SK-N-SH (cell line): ENCODE data around the gene VAMP2. TPM values are rescaled to one million over a fixed set of nuclear protein-coding genes. Genes with fewer than 3 reads are reported as not detected.

Experiments used
- CTCF ChIA-PET: fragments of 300-600, 350-600 bp; formaldehyde crosslinking; extraction: SDS; loops from one replicate; lab custom pipeline; 2021; lab: Yijun Ruan, JAX
- POLR2A ChIA-PET: fragments of 350-600 bp; sonication (Branson Sonifier 250); formaldehyde crosslinking; extraction: SDS; loops from one replicate; lab custom pipeline; 2020; ENCODE audit warnings: antibody characterized with exemption, inconsistent platforms; lab: Yijun Ruan, JAX
- DNase-seq: peaks from one replicate; pipeline ENCODE4 v3.0.0; 2012
- H2AFZ ChIP-seq: fragments of 200-600 bp; sonication (generic); 2 replicates; pipeline ENCODE4 v1.8.1; 2016; ENCODE audit warnings: antibody characterized with exemption, mild to moderate bottlenecking, low read depth
- H3F3A ChIP-seq: fragments of 200-600 bp; sonication (generic); replicated peaks from 2 replicates; pipeline ENCODE3; 2016; ENCODE audit warnings: antibody characterized with exemption, mild to moderate bottlenecking; ENCODE audit not compliant: insufficient read depth
- H3K27ac ChIP-seq, 2 experiments: fragments of 200-500 bp in 1 of 2; fragments of 200-600 bp in 1 of 2; sonication (Bioruptor generic) in 1 of 2; sonication (generic), shearing (Covaris generic) in 1 of 2; 2 replicates each; pipeline versions ENCODE4 v1.5.1 to v1.6.1; 2014 to 2016; ENCODE audit warnings: low read depth in 2 of 2, inconsistent platforms in 1 of 2, low read length in 1 of 2, mild to moderate bottlenecking in 1 of 2, mixed read lengths in 1 of 2
- H3K27me3 ChIP-seq: fragments of 200-600 bp; sonication (generic), shearing (Covaris generic); 2 replicates; pipeline ENCODE4 v1.6.1; 2016; ENCODE audit warnings: mixed run types; ENCODE audit not compliant: insufficient read depth
- H3K36me3 ChIP-seq, 2 experiments: fragments of 200-500 bp in 1 of 2; fragments of 200-600 bp in 1 of 2; sonication (Bioruptor generic) in 1 of 2; sonication (generic) in 1 of 2; replicated peaks in 1 of 2; 2 replicates each; pipeline versions ENCODE3 to v1.5.1; 2014 to 2016; ENCODE audit warnings: low read length in 1 of 2, mild to moderate bottlenecking in 1 of 2; ENCODE audit not compliant: insufficient read depth in 2 of 2, control insufficient read depth in 1 of 2
- H3K4me1 ChIP-seq, 2 experiments: fragments of 200-500 bp in 1 of 2; fragments of 200-600 bp in 1 of 2; sonication (Bioruptor generic) in 1 of 2; sonication (generic), shearing (Covaris generic) in 1 of 2; 2 replicates each; pipeline versions ENCODE4 v1.5.1 to v1.6.1; 2014 to 2016; ENCODE audit warnings: low read depth in 1 of 2, low read length in 1 of 2, mixed run types in 1 of 2; ENCODE audit not compliant: insufficient read depth in 2 of 2, control insufficient read depth in 1 of 2
- H3K4me2 ChIP-seq: fragments of 200-600 bp; sonication (generic), shearing (Covaris generic); 2 replicates; pipeline ENCODE4 v1.6.1; 2017; ENCODE audit warnings: mixed run types
- H3K4me3 ChIP-seq, 2 experiments: fragments of 200-500 bp in 1 of 2; fragments of 200-600 bp in 1 of 2; sonication (Bioruptor generic) in 1 of 2; sonication (generic), shearing (Covaris generic) in 1 of 2; 2 replicates each; pipeline versions ENCODE4 v1.5.1 to v1.8.1; 2014 to 2016; ENCODE audit warnings: low read depth in 2 of 2, inconsistent platforms in 1 of 2, low read length in 1 of 2, mild to moderate bottlenecking in 1 of 2, mixed read lengths in 1 of 2, moderate library complexity in 1 of 2
- H3K79me2 ChIP-seq: fragments of 200-600 bp; sonication (generic); 2 replicates; pipeline ENCODE4 v1.8.1; 2017; ENCODE audit warnings: mild to moderate bottlenecking; ENCODE audit not compliant: insufficient read depth
- H3K9ac ChIP-seq: fragments of 200-600 bp; sonication (generic); 2 replicates; pipeline ENCODE4 v1.6.1; 2017; ENCODE audit warnings: mixed run types
- H3K9me2 ChIP-seq: fragments of 200-600 bp; sonication (generic); 2 replicates; pipeline ENCODE4 v1.6.1; 2017; ENCODE audit warnings: mixed run types
- H3K9me3 ChIP-seq: fragments of 200-600 bp; sonication (generic); 2 replicates; pipeline ENCODE4 v1.6.1; 2017; ENCODE audit warnings: mixed run types, mild to moderate bottlenecking, moderate library complexity
- H4K20me1 ChIP-seq: fragments of 200-600 bp; sonication (generic); 2 replicates; pipeline ENCODE4 v1.6.1; 2017; ENCODE audit warnings: mild to moderate bottlenecking, mixed run types; ENCODE audit not compliant: insufficient read depth
- MAX ChIP-seq: IDR thresholded peaks from 2 replicates; pipeline ENCODE4 v1.4.0; 2012; ENCODE audit warnings: low read depth
- MXI1 ChIP-seq: IDR thresholded peaks from 2 replicates; pipeline ENCODE4 v1.6.1; 2012; ENCODE audit warnings: mild to moderate bottlenecking, low read depth, low read length, improper control_type of control experiment
- POLR2AphosphoS5 ChIP-seq: IDR thresholded peaks from 2 replicates; pipeline ENCODE4 v1.6.1; 2012; ENCODE audit warnings: low read depth, low read length
- REST ChIP-seq: IDR thresholded peaks from 2 replicates; pipeline ENCODE4 v1.6.1; 2012; ENCODE audit warnings: mild to moderate bottlenecking, low read depth, low read length, moderate library complexity
- TAF1 ChIP-seq: IDR thresholded peaks from 2 replicates; pipeline ENCODE4 v1.6.1; 2012; ENCODE audit warnings: low read depth, mild to moderate bottlenecking, low read length, moderate library complexity, borderline replicate concordance
- WGBS: methylation state at CpG from one replicate; pipeline ENCODE4 v1.1.6; 2017; ENCODE audit warnings: low lambda C conversion rate; 5-methylcytosine and 5-hydroxymethylcytosine counted together
- polyA plus RNA-seq, 3 experiments: library from polyadenylated mRNA; depleted of rRNA; stranded (reverse); fragments of >200 nt; gene quantifications; 2 replicates each; pipeline ENCODE4 v1.2.3, GENCODE V29; 2012

VAMP2 gene
- polyA plus RNA-seq, 1 of the 3 experiments (the other 2 are of a cell fraction) = 42.0 TPM

GRCh38 chr17:8123695-8124349 is 38.9 kb downstream of the VAMP2 start, which contains the start of gene HES7:
Gene HES7, minus strand, starts transcription at chr17:8124106. Its CDS starts 22 bp downstream, at chr17:8124084.
- Histone ChIP-seq H3K27me3 (no peaks in the 10 kb centered on the region), H2AFZ (peak within 1 kb of the TSS; percentile 78), H3K9me2 (no peaks in the 10 kb centered on the region), H3K27ac (no peak within 1 kb of the TSS; a peak in 1 of 4 replicates), H3K4me3 (peak within 1 kb of the TSS; percentile 53 to 81), H3K4me2 (peak within 1 kb of the TSS; percentile 97), H3K36me3 (no peaks in the 10 kb centered on the region), H3F3A (peaks cover 43% of the 10 kb centered on the region), H3K79me2 (no peaks in the 10 kb centered on the region), H3K4me1 (peaks cover 0 to 32% of the 10 kb centered on the region in 2 experiments; a peak in 2 of 4 replicates), H3K9me3 (no peaks in the 10 kb centered on the region), H3K9ac (peak within 1 kb of the TSS; percentile 53; the same call in 1 of the 2 replicates), H4K20me1 (peaks cover 15% of the 10 kb centered on the region)
- ChIA-PET POLR2A (interaction anchor here (1.4 to 1.5 kb wide), 2 partner anchors 49 to 68 kb away, joined by 3 to 9 read pairs (median 7); no protein-coding TSS in a partner anchor), CTCF (interaction anchor here (0.6 to 3.8 kb wide), 15 partner anchors 14 to 99 kb away, joined by 3 to 41 read pairs (median 5); partner anchors contain the start of gene PER1)
- no peak for TF ChIP-seq MXI1
- TF ChIP-seq TAF1 = peak; percentile 15; the same call in 1 of the 2 replicates
- peak; percentile 53 for DNase-seq
- 2% methylated on average over 29 of the region's 29 CpGs for WGBS

GRCh38 chr17:8122924-8123694 is 39.6 kb downstream of the VAMP2 start:
- H3K27me3 ChIP-seq = no peaks in the 10 kb centered on the region
- H3K9ac ChIP-seq = peak overlapping the region; percentile 53; the same call in 1 of the 2 replicates
- H3K4me3 ChIP-seq = peak overlapping the region; percentile 53 to 81
- H3K36me3 ChIP-seq = no peaks in the 10 kb centered on the region
- POLR2A ChIA-PET = interaction anchor here (1.4 to 1.6 kb wide), 3 partner anchors 40 to 69 kb away, joined by 3 to 7 read pairs (median 5); partner anchors contain the start of gene VAMP2
- no peaks in the 10 kb centered on the region for H3K79me2 ChIP-seq
- CTCF ChIA-PET = interaction anchor here (0.8 to 3.8 kb wide), 16 partner anchors 15 to 100 kb away, joined by 3 to 41 read pairs (median 6); partner anchors contain the start of gene PER1
- H3K4me1 ChIP-seq = peaks cover 0 to 36% of the 10 kb centered on the region in 2 experiments; a peak in 2 of 4 replicates
- peak overlapping the region; percentile 97 for H3K4me2 ChIP-seq
- peak overlapping the region; percentile 78 for H2AFZ ChIP-seq
- H3K9me3 ChIP-seq = no peaks in the 10 kb centered on the region
- no peaks in the 10 kb centered on the region for H3K9me2 ChIP-seq
- under 1% methylated on average over 38 of the region's 55 CpGs for WGBS
- peak overlapping the region in 1 of 2 experiments; percentile 2; a peak in 2 of 4 replicates for H3K27ac ChIP-seq
- peaks cover 15% of the 10 kb centered on the region for H4K20me1 ChIP-seq
- TF ChIP-seq MAX = peak; percentile 86
- TF ChIP-seq MXI1 = peak; percentile 48; the same call in 1 of the 2 replicates
- no peak for TF ChIP-seq POLR2AphosphoS5
- peaks cover 42% of the 10 kb centered on the region for H3F3A ChIP-seq
- DNase-seq = peak; percentile 48

GRCh38 chr17:8122422-8122923 is 40.3 kb downstream of the VAMP2 start:
- WGBS = 2% methylated on average over 28 of the region's 29 CpGs
- Histone ChIP-seq H3K79me2 (no peaks in the 10 kb centered on the region), H3K4me2 (peak overlapping the region; percentile 97), H3K36me3 (no peaks in the 10 kb centered on the region), H3K4me1 (peaks cover 0 to 41% of the 10 kb centered on the region in 2 experiments; a peak in 2 of 4 replicates), H3K4me3 (peak overlapping the region; percentile 53 to 81), H3K27ac (peak overlapping the region; percentile 2 to 28; a peak in 2 of 4 replicates), H4K20me1 (peaks cover 15% of the 10 kb centered on the region), H3K9ac (peak overlapping the region; percentile 53; the same call in 1 of the 2 replicates), H3K9me3 (no peaks in the 10 kb centered on the region), H3F3A (peaks cover 38% of the 10 kb centered on the region), H2AFZ (peak overlapping the region; percentile 78), H3K27me3 (no peaks in the 10 kb centered on the region), H3K9me2 (no peaks in the 10 kb centered on the region)
- ChIA-PET CTCF (interaction anchor here (0.6 to 3.8 kb wide), 18 partner anchors 10 to 100 kb away, joined by 3 to 41 read pairs (median 4); no protein-coding TSS in a partner anchor), POLR2A (interaction anchor here (1.5 to 1.6 kb wide), 2 partner anchors 41 to 51 kb away, joined by 5 to 7 read pairs; partner anchors contain the start of gene VAMP2)
- DNase-seq = no peak
- TF ChIP-seq MAX = peak; percentile 12; the same call in 1 of the 2 replicates
- TF ChIP-seq REST = no peak
